ENCODE data around the gene SAXO2. TPM values are rescaled to one million over a fixed set of nuclear protein-coding genes. Genes with fewer than 3 reads are reported as not detected.
"Not testable (repeated sequence)": the region's sequence is repeated elsewhere in the genome, so short reads cannot be mapped to it uniquely, and the experiment has no call there.

Gene SAXO2
- total RNA-seq, 1 donor from 2014 or later, result 2.0 TPM

- no peak overlapping the region for H3K27ac Mint-ChIP-seq (ENCODE audit: unreplicated experiment)
- H3K36me3 Mint-ChIP-seq (ENCODE audit: low read depth, unreplicated experiment), result no peaks in the 10 kb centered on the region
- DNase-seq (ENCODE audit: low spot score), result no peak
- no peaks in the 10 kb centered on the region for H3K4me1 Mint-ChIP-seq (ENCODE audit: unreplicated experiment)
- no peaks in the 10 kb centered on the region for H3K9me3 Mint-ChIP-seq (ENCODE audit: unreplicated experiment)
- TF ChIP-seq CTCF (IDR thresholded peaks at IDR 0.05; ENCODE audit: unreplicated experiment), result no peak
- H3K4me3 Mint-ChIP-seq (ENCODE audit: unreplicated experiment), result no peak overlapping the region
- peaks cover 5% of the 10 kb centered on the region for H3K27me3 Mint-ChIP-seq (ENCODE audit: unreplicated experiment)
Measured at GRCh38 chr15:82312586-82313349, 50.1 kb downstream of the SAXO2 start.

GRCh38 chr15:82313446-82313845, 50.8 kb downstream of the SAXO2 start:
- Mint-ChIP-seq H3K4me3 (ENCODE audit: unreplicated experiment) (no peak overlapping the region), H3K27me3 (ENCODE audit: unreplicated experiment) (peaks cover 5% of the 10 kb centered on the region), H3K4me1 (ENCODE audit: unreplicated experiment) (no peaks in the 10 kb centered on the region), H3K27ac (ENCODE audit: unreplicated experiment) (no peak overlapping the region), H3K36me3 (ENCODE audit: low read depth, unreplicated experiment) (no peaks in the 10 kb centered on the region), H3K9me3 (ENCODE audit: unreplicated experiment) (no peaks in the 10 kb centered on the region)
- no peak for TF ChIP-seq CTCF (IDR thresholded peaks at IDR 0.05; ENCODE audit: unreplicated experiment)
- DNase-seq (ENCODE audit: low spot score), result no peak

GRCh38 chr15:82313951-82314768, 51.5 kb downstream of the SAXO2 start:
- not testable (repeated sequence) for H3K9me3 Mint-ChIP-seq (ENCODE audit: unreplicated experiment); H3K27ac Mint-ChIP-seq (ENCODE audit: unreplicated experiment); H3K4me3 Mint-ChIP-seq (ENCODE audit: unreplicated experiment); H3K4me1 Mint-ChIP-seq (ENCODE audit: unreplicated experiment); H3K27me3 Mint-ChIP-seq (ENCODE audit: unreplicated experiment); DNase-seq (ENCODE audit: low spot score); H3K36me3 Mint-ChIP-seq (ENCODE audit: low read depth, unreplicated experiment)

GRCh38 chr15:82314769-82315518, 52.3 kb downstream of the SAXO2 start:
- Mint-ChIP-seq H3K4me3 (ENCODE audit: unreplicated experiment) (no peak overlapping the region), H3K9me3 (ENCODE audit: unreplicated experiment) (no peaks in the 10 kb centered on the region), H3K27ac (ENCODE audit: unreplicated experiment) (no peak overlapping the region), H3K27me3 (ENCODE audit: unreplicated experiment) (peaks cover 5% of the 10 kb centered on the region), H3K36me3 (ENCODE audit: low read depth, unreplicated experiment) (no peaks in the 10 kb centered on the region), H3K4me1 (ENCODE audit: unreplicated experiment) (no peaks in the 10 kb centered on the region)
- TF ChIP-seq CTCF (IDR thresholded peaks at IDR 0.05; ENCODE audit: unreplicated experiment), result no peak
- no peak for DNase-seq (ENCODE audit: low spot score)

- H3K27me3 Mint-ChIP-seq (ENCODE audit: unreplicated experiment), result peaks cover 5% of the 10 kb centered on the region
- no peak overlapping the region for H3K27ac Mint-ChIP-seq (ENCODE audit: unreplicated experiment)
- no peaks in the 10 kb centered on the region for H3K9me3 Mint-ChIP-seq (ENCODE audit: unreplicated experiment)
- TF ChIP-seq CTCF (IDR thresholded peaks at IDR 0.05; ENCODE audit: unreplicated experiment), result no peak
- no peak for DNase-seq (ENCODE audit: low spot score)
- H3K36me3 Mint-ChIP-seq (ENCODE audit: low read depth, unreplicated experiment), result no peaks in the 10 kb centered on the region
- no peaks in the 10 kb centered on the region for H3K4me1 Mint-ChIP-seq (ENCODE audit: unreplicated experiment)
- no peak overlapping the region for H3K4me3 Mint-ChIP-seq (ENCODE audit: unreplicated experiment)
Measured at GRCh38 chr15:82315519-82316246, 53.1 kb downstream of the SAXO2 start.

GRCh38 chr15:82316247-82317090, 53.9 kb downstream of the SAXO2 start:
- not testable (repeated sequence) for H3K9me3 Mint-ChIP-seq (ENCODE audit: unreplicated experiment); H3K36me3 Mint-ChIP-seq (ENCODE audit: low read depth, unreplicated experiment); H3K27me3 Mint-ChIP-seq (ENCODE audit: unreplicated experiment); H3K4me3 Mint-ChIP-seq (ENCODE audit: unreplicated experiment); H3K27ac Mint-ChIP-seq (ENCODE audit: unreplicated experiment); H3K4me1 Mint-ChIP-seq (ENCODE audit: unreplicated experiment); DNase-seq (ENCODE audit: low spot score)

All from endothelial cell (in vitro differentiated cells).